GM12878 (cell line): ENCODE measurements around the gene IRF2.

ENCODE experiments used
- CEBPB ChIP-seq, 2 experiments: fragments of 150-350 bp in 1 of 2; IDR thresholded peaks; 2 replicates each; pipeline ENCODE4 v1.6.1; 2012 to 2014; ENCODE audit warnings: low read depth in 2 of 2, low read length in 2 of 2, borderline replicate concordance in 1 of 2, inconsistent platforms in 1 of 2
- CEBPZ ChIP-seq: fragments of 150-350 bp; IDR thresholded peaks from 2 replicates; pipeline ENCODE4 v1.6.1; 2016; ENCODE audit warnings: low read depth, low read length
- CTCF ChIP-seq, 3 experiments: IDR thresholded peaks in 2 of 3; conservative IDR thresholded peaks in 1 of 3; 2 replicates each; pipeline ENCODE4 v1.5.1; 2011; ENCODE audit warnings: low read depth in 3 of 3, low read length in 3 of 3, mild to moderate bottlenecking in 3 of 3, control low read depth in 2 of 3, moderate library complexity in 2 of 3, inconsistent platforms in 1 of 3, mixed read lengths in 1 of 3; ENCODE audit not compliant: control insufficient read depth in 2 of 3, insufficient read depth in 1 of 3; ENCODE audit errors: extremely low read depth in 1 of 3
- EZH2 ChIP-seq: IDR thresholded peaks from 2 replicates; pipeline ENCODE4 v1.6.1; 2012; ENCODE audit warnings: low read depth, mild to moderate bottlenecking, control low read depth, inconsistent platforms, low read length, borderline replicate concordance; ENCODE audit not compliant: control insufficient read depth
- NFIC ChIP-seq: IDR thresholded peaks from 2 replicates; pipeline ENCODE4 v1.6.1; 2012; ENCODE audit warnings: low read depth, mild to moderate bottlenecking, inconsistent platforms, low read length, moderate library complexity
- NR2C2 ChIP-seq: IDR thresholded peaks from 2 replicates; pipeline ENCODE4 v1.6.1; 2011; ENCODE audit warnings: borderline replicate concordance, low read depth; ENCODE audit not compliant: control insufficient read depth, insufficient read length
- POLR2A ChIP-seq: IDR thresholded peaks from 2 replicates; pipeline ENCODE4 v1.6.1; 2011; ENCODE audit warnings: low read depth, mild to moderate bottlenecking, low read length
- SREBF2 ChIP-seq: IDR thresholded peaks from 2 replicates; pipeline ENCODE4 v1.6.1; 2012; ENCODE audit warnings: mild to moderate bottlenecking, low read length
- TF ChIP-seq, protein P1 (sequence below): fragments of 450-650 bp; IDR thresholded peaks from 2 replicates; pipeline ENCODE4 v1.6.1; 2017; ENCODE audit warnings: mild to moderate bottlenecking, low read depth, inconsistent platforms; ENCODE audit not compliant: poor library complexity, severe bottlenecking

DNA sequence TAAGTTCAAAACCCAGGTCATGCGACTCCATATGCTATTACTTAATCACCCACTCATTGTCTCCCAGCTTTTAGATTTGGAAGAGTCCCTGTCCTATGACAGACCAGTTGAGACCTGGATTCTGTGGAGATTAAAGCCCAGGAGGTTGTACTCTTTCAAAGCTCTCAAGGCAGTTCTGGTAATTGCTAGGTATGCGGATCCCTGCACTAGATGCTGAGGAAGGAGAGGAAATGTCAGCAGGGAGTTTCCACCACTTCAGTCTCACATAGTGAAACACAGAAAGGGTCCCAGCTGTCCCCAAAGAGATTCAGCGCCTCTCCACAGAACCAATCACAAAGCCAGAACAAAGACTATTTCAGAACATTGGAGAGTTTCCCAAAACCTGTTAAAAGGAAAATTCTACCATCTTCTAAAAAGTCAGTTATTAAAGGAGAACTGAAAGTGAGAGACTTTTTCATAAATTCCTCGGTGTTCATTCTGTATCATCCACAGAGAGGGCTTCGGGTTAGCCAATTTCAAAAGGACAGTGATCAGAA is 53.4 kb downstream of the IRF2 start:
- no peak for TF ChIP-seq CTCF (IDR thresholded peaks at IDR 0.05 in 2 of 3, conservative IDR thresholded peaks at IDR 0.05 in 1 of 3; ENCODE audit: control insufficient read depth in 2 of 3, extremely low read depth in 1 of 3, insufficient read depth in 1 of 3, low read depth in 3 of 3, low read length in 3 of 3)
- TF ChIP-seq CEBPZ: no peak
- TF ChIP-seq, protein P1, sequence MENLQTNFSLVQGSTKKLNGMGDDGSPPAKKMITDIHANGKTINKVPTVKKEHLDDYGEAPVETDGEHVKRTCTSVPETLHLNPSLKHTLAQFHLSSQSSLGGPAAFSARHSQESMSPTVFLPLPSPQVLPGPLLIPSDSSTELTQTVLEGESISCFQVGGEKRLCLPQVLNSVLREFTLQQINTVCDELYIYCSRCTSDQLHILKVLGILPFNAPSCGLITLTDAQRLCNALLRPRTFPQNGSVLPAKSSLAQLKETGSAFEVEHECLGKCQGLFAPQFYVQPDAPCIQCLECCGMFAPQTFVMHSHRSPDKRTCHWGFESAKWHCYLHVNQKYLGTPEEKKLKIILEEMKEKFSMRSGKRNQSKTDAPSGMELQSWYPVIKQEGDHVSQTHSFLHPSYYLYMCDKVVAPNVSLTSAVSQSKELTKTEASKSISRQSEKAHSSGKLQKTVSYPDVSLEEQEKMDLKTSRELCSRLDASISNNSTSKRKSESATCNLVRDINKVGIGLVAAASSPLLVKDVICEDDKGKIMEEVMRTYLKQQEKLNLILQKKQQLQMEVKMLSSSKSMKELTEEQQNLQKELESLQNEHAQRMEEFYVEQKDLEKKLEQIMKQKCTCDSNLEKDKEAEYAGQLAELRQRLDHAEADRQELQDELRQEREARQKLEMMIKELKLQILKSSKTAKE: no peak
- no peak for TF ChIP-seq EZH2
- TF ChIP-seq NR2C2: no peak
- TF ChIP-seq CEBPB (IDR thresholded peaks at IDR 0.05; ENCODE audit: borderline replicate concordance in 1 of 2, low read depth in 2 of 2, low read length in 2 of 2): peak in 1 of 2 experiments; percentile 24; a peak in 1 of 4 replicates
- TF ChIP-seq POLR2A: no peak
- no peak for TF ChIP-seq SREBF2
- TF ChIP-seq NFIC: peak; percentile 76
